Mucosa of descending colon (tissue), 3 donors: Measurements from ENCODE around the gene COMMD9. TPM values are rescaled to one million over a fixed set of nuclear protein-coding genes. Genes with fewer than 3 reads are reported as not detected.

ENCODE experiments used
- ATAC-seq: fragments of 200-7000 bp; cut with Tn5 transposase; one replicate; pipeline ENCODE4 v1.9.1; 2020; ENCODE audit warnings: mild to moderate bottlenecking, moderate library complexity
- DNase-seq, 3 donors: peaks; one replicate each; pipeline ENCODE4 v3.0.0-alpha.2; 2020
- H3K36me3 ChIP-seq: fragments of 200-600 bp; one replicate; pipeline ENCODE4 v1.8.0; 2021; ENCODE audit warnings: low read depth, mild to moderate bottlenecking
- H3K4me1 ChIP-seq: fragments of 200-600 bp; one replicate; pipeline ENCODE4 v1.8.0; 2021; ENCODE audit warnings: low read depth, mild to moderate bottlenecking
- H3K4me3 ChIP-seq: fragments of 200-600 bp; one replicate; pipeline ENCODE4 v1.8.0; 2021; ENCODE audit warnings: mild to moderate bottlenecking
- H3K9me3 ChIP-seq: fragments of 200-600 bp; one replicate; pipeline ENCODE4 v1.8.0; 2021; ENCODE audit warnings: mild to moderate bottlenecking
- intact Hi-C, 2 donors: fragments of 100-400 bp; cut with DNase I in 1 of 2; cut with micrococcal nuclease in 1 of 2; formaldehyde crosslinking; loops; one replicate each; pipeline versions ENCODE4 v1.11.0 to v1.11.1; 2022; cut with DNase I, micrococcal nuclease
- long read RNA-seq, 2 donors: library from polyadenylated mRNA; unstranded; transcript quantifications; one replicate each; pipeline ENCODE4 v2.0.0, GENCODE V29; 2019 to 2021
- total RNA-seq, 3 donors: library from RNA; stranded (reverse); fragmentation: NEBNext Ultra II Directional in 2 of 3; extraction: Animal tissue kit (Norgen Biotek cat#: 25700) in 2 of 3; gene quantifications; one replicate each; pipeline versions ENCODE4 v1.2.1 to v1.2.4, GENCODE V29; 2021 to 2023
- TF ChIP-seq, protein P1 (sequence below): fragments of 200-600 bp; IDR thresholded peaks from one replicate; pipeline ENCODE4 v1.8.0; 2022; ENCODE audit warnings: antibody characterized with exemption, mild to moderate bottlenecking
- donor health status: DM: no; HTN: no; CAD: no; lungs with moderate emphysema.
- donor health status: DM: no; HTN: no; CAD: no.
- donor health status: DM: no; HTN: yes; CAD: no.

The COMMD9 gene
- total RNA-seq: 10 to 100 TPM; 35.4 to 64.0 (median 40.8) TPM
- long read RNA-seq, donor 1, transcript COMMD9-201 (6 exons, 2,954 nt): major isoform, 22 of 26 reads
- long read RNA-seq, donor 1, partial matches to known transcripts: 0 of 26 reads
- long read RNA-seq, donor 1, other reads (novel, unspliced or antisense): 0 of 26 reads
- long read RNA-seq, donor 2, transcript COMMD9-201 (6 exons, 2,954 nt): major isoform, 35 of 40 reads
- long read RNA-seq, donor 2, partial matches to known transcripts: 0 of 40 reads
- long read RNA-seq, donor 2, other reads (novel, unspliced or antisense): 2 of 40 reads

DNA sequence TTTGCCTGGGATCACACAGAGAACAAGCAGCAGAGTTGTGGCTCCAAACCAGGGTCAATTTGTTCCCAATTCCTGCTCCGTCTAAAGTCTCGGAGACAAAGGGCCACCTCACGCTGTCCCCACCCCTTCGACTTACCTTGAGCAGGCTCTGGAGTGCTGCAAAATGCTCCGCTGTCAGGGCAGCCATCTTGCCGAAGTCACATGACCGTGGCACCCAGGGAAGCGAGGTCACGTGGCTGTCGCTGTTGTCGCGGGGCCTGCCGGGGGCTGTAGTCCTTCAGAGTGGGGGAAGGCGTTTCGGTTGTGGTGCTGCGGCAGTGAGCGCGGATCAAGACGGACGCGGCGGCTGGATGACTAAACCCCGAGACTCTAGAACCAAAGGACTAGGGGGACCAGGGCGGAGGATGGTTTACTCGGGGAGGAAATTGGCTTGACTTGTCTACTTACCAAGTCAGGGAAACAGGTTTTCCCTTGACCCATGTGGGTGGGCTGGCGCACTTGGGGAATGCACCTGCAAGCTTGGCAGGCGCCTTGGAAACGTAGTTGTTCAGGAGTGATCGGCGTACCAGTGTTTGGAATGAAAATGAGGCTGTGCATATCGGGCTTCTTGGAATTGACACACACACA is at the start of gene COMMD9:
Gene COMMD9 (minus strand): TSS at position 199 of the 627 bp plus-strand sequence. CDS start 12 bp downstream, at position 187.
- Histone ChIP-seq H3K4me3 (peak within 1 kb of the TSS; percentile 27), H3K4me1 (peaks cover 7% of the 10 kb centered on the region), H3K36me3 (no peaks in the 10 kb centered on the region), H3K9me3 (no peaks in the 10 kb centered on the region)
- TF ChIP-seq, protein P1, sequence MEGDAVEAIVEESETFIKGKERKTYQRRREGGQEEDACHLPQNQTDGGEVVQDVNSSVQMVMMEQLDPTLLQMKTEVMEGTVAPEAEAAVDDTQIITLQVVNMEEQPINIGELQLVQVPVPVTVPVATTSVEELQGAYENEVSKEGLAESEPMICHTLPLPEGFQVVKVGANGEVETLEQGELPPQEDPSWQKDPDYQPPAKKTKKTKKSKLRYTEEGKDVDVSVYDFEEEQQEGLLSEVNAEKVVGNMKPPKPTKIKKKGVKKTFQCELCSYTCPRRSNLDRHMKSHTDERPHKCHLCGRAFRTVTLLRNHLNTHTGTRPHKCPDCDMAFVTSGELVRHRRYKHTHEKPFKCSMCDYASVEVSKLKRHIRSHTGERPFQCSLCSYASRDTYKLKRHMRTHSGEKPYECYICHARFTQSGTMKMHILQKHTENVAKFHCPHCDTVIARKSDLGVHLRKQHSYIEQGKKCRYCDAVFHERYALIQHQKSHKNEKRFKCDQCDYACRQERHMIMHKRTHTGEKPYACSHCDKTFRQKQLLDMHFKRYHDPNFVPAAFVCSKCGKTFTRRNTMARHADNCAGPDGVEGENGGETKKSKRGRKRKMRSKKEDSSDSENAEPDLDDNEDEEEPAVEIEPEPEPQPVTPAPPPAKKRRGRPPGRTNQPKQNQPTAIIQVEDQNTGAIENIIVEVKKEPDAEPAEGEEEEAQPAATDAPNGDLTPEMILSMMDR: no peak
- DNase-seq: peak; percentile 95 to 97 (median 97)
- ATAC-seq: peak; percentile 98
- intact Hi-C loops: no loop called here

DNA sequence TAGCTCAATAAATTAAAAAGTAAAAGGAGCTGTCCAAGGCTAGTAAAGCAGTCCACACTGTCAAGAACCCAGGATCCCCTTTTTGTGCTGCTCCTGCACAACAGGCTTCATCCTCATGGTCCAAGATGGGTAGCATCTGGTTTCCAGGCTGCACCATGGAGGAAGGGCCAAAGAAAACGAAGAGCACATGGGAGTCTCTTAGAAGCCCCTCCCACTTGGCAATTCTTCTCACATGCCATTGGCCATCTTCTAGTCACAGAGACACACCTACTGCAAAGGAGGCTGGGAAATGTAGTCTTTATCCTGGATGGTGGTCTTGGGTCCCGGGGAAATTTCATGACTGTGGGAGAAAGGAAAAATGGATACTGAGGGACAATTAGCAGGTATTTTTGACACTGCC is 44.7 kb upstream of the COMMD9 start:
- intact Hi-C loops: no loop called here

GRCh38 chr11:36333468-36333867 is 44.2 kb upstream of the COMMD9 start:
- TF ChIP-seq, protein P1: no peak
- H3K9me3 ChIP-seq: no peaks in the 10 kb centered on the region
- no peaks in the 10 kb centered on the region for H3K4me1 ChIP-seq
- intact Hi-C loops: no loop called here
- ATAC-seq: peak; percentile 76
- H3K4me3 ChIP-seq: no peak overlapping the region
- no peaks in the 10 kb centered on the region for H3K36me3 ChIP-seq
- no peak for DNase-seq

More for the DNA sequence above, 44.7 kb upstream of the COMMD9 start:
- ATAC-seq (peak; percentile 72), DNase-seq (no peak)
- H3K9me3 ChIP-seq: no peaks in the 10 kb centered on the region
- H3K4me1 ChIP-seq: no peaks in the 10 kb centered on the region
- H3K36me3 ChIP-seq: no peaks in the 10 kb centered on the region
- no peak overlapping the region for H3K4me3 ChIP-seq
- TF ChIP-seq, protein P1: no peak

DNA sequence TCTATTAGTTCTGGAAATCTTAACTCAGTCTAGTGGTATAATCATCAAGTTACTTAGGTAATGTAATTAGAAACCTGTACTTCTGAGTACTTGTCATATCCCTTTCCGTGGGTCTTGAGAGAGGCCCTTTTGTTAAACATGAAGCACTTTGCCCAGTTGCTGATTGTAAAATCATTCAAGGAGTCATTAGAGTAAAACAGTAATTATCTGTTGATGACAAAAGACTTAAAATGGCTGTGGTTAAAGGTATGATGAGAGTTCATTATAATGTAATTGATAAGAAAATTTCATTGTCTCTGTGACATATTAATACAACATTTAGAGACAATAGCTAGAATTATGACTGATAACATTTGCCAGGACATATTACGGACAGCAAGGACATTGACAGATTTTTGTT is 41.2 kb upstream of the COMMD9 start:
- intact Hi-C loops: no loop called here
- ATAC-seq: no peak
- DNase-seq: no peak
- Histone ChIP-seq H3K4me3 (no peak overlapping the region), H3K36me3 (no peaks in the 10 kb centered on the region), H3K4me1 (no peaks in the 10 kb centered on the region), H3K9me3 (no peaks in the 10 kb centered on the region)
- TF ChIP-seq, protein P1: no peak

DNA sequence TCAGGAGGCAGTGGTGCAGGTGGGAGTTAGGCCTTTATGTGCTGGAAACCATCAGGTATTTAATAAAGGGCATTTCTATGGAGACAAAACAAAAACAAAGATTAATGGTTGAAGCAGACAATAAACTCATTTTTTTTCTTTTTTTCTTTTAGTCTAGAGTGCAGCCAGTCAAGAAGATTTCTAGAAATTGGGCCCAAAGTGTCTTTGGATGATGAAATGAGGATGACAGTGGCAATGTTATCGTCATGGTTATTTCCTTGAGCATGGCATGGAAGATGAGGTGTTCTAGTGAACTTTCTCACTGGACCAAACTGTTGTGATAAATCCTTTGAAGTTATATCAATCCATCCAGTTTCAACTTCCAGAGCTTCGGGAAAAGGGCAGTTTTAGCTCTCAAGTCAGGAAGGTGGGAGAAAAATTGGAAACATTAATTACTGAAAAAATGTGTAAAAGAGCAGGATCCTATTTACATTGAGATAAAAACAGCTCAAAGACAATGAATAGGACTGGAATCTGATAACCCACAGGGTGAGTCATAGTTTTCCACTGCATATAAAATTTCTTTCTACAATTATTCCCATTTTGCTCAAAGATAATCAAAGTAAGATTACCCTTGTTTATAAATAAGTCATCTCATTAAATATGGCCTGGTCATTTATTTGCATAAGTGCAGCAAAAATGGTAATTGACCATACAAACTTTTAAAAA is 39.9 kb upstream of the COMMD9 start:
- no peak overlapping the region for H3K4me3 ChIP-seq
- H3K36me3 ChIP-seq: no peaks in the 10 kb centered on the region
- ATAC-seq: no peak
- no peaks in the 10 kb centered on the region for H3K9me3 ChIP-seq
- H3K4me1 ChIP-seq: no peaks in the 10 kb centered on the region
- TF ChIP-seq, protein P1: no peak
- DNase-seq: no peak
- intact Hi-C loops: no loop called here
